HUDEP-2 (cell line): ENCODE data around the gene TSC22D4.
"Not testable (repeated sequence)": the region's sequence is repeated elsewhere in the genome, so short reads cannot be mapped to it uniquely, and the experiment has no call there.

Experiments
- DNase-seq, 76 experiments: peaks; one replicate each; lab custom pipeline; 2025; ENCODE audit not compliant: unreplicated experiment in 76 of 76; lab: John Stamatoyannopoulos, UW

TSC22D4 gene

GRCh38 chr7:100476101-100476780 lies 2.8 kb downstream of the TSC22D4 start:
- DNase-seq = no peak

GRCh38 chr7:100475549-100475948 lies 3.5 kb downstream of the TSC22D4 start:
- peak in 57 of 76 experiments; percentile 13 to 84 (median 51) for DNase-seq

- DNase-seq = peak in 5 of 76 experiments; percentile 4 to 18 (median 8)
Measured at GRCh38 chr7:100472854-100473499, 6.0 kb downstream of the TSC22D4 start.

GRCh38 chr7:100472121-100472851 lies 6.7 kb downstream of the TSC22D4 start:
- no peak for DNase-seq

GRCh38 chr7:100471021-100471420 lies 8.0 kb downstream of the TSC22D4 start:
- peak in 1 of 76 experiments; percentile 8 for DNase-seq

- peak in 65 of 76 experiments; percentile 12 to 86 (median 63) for DNase-seq
Measured at GRCh38 chr7:100469227-100470044, 9.6 kb downstream of the TSC22D4 start.

- no peak for DNase-seq
Measured at GRCh38 chr7:100467638-100468373, 11.2 kb downstream of the TSC22D4 start.

GRCh38 chr7:100466653-100467605 lies 12.1 kb downstream of the TSC22D4 start:
- DNase-seq = no peak

- peak in 66 of 76 experiments; percentile 4 to 79 (median 54) for DNase-seq
Measured at GRCh38 chr7:100465702-100466311, 13.2 kb downstream of the TSC22D4 start.

- DNase-seq = no peak
Measured at GRCh38 chr7:100465299-100465698, 13.7 kb downstream of the TSC22D4 start.

GRCh38 chr7:100464791-100465190 lies 14.2 kb downstream of the TSC22D4 start:
- DNase-seq = no peak

- no peak for DNase-seq
Measured at GRCh38 chr7:100464210-100464660, 14.8 kb downstream of the TSC22D4 start, which contains the start of gene SPACDR. SPACDR (minus strand) TSS chr7:100464260; CDS start chr7:100464025, 235 bp downstream.

- no peak for DNase-seq
Measured at GRCh38 chr7:100457033-100457432, 22.0 kb downstream of the TSC22D4 start.

GRCh38 chr7:100456562-100456961 lies 22.5 kb downstream of the TSC22D4 start:
- DNase-seq = no peak

- no peak for DNase-seq
Measured at GRCh38 chr7:100455206-100455605, 23.8 kb downstream of the TSC22D4 start.

GRCh38 chr7:100453854-100454253 lies 25.2 kb downstream of the TSC22D4 start:
- not testable (repeated sequence) for DNase-seq

- no peak for DNase-seq
Measured at GRCh38 chr7:100452513-100452912, 26.5 kb downstream of the TSC22D4 start.

- no peak for DNase-seq
Measured at GRCh38 chr7:100449190-100449795, 29.7 kb downstream of the TSC22D4 start.
